HepG2 (cell line): ENCODE data around the gene ACVR1B.

Source experiments
- CTCF ChIP-seq: sonication (generic); formaldehyde crosslinking; IDR thresholded peaks from 2 replicates; pipeline ENCODE4 v1.5.0; 2020; ENCODE audit warnings: mild to moderate bottlenecking, missing genetic modification reagents, moderate library complexity
- DPF2 ChIP-seq: sonication (generic); formaldehyde crosslinking; IDR thresholded peaks from 2 replicates; pipeline ENCODE4 v1.4.0; 2020; ENCODE audit warnings: mild to moderate bottlenecking, low read depth, missing genetic modification reagents, borderline replicate concordance
- ERF ChIP-seq: IDR thresholded peaks from 2 replicates; pipeline ENCODE4 v1.6.1; 2018; ENCODE audit warnings: missing biosample characterization, missing genetic modification reagents
- ZNF17 ChIP-seq: sonication (generic); formaldehyde crosslinking; IDR thresholded peaks from 2 replicates; pipeline ENCODE4 v1.5.0; 2020; ENCODE audit warnings: mild to moderate bottlenecking, missing genetic modification reagents

DNA sequence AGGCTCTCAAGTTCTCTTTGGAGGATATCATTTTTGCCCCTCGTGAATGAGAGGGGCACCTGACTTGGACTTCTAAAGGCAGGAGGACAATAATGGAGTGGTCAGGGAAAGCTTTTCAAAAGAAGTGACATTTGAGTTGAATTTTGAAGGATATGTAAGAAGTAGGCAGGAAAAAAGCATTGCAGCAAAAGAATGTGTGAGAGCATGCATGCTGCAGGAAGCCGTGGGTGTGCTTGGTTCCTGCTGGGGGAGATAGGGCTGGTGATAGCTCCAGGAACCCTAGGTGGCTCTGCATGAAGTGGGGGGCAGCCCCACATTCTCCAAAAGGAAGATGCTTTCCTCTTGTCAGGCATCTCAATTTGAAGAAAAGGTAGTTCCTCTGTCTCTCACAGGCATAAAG lies 23.1 kb downstream of the ACVR1B start:
- no peak for TF ChIP-seq ZNF17 (CRISPR knock-in tag)
- no peak for TF ChIP-seq CTCF (CRISPR knock-in tag)
- no peak for TF ChIP-seq DPF2 (CRISPR knock-in tag)
- TF ChIP-seq ERF (CRISPR knock-in tag), result no peak
